Colonic mucosa (tissue), 4 donors: Measurements from ENCODE around the gene LZTS2. TPM values are rescaled to one million over a fixed set of nuclear protein-coding genes. Genes with fewer than 3 reads are reported as not detected.

Experiments used
- DNase-seq: peaks from one replicate; pipeline ENCODE4 v3.0.0-alpha.2; 2020
- H3K27ac ChIP-seq: fragments of 200-600 bp; one replicate; pipeline ENCODE4 v1.8.0; 2021
- H3K27me3 ChIP-seq: fragments of 200-600 bp; one replicate; pipeline ENCODE4 v1.8.0; 2021
- H3K36me3 ChIP-seq: fragments of 200-600 bp; one replicate; pipeline ENCODE4 v1.8.0; 2021
- H3K4me1 ChIP-seq: fragments of 200-600 bp; one replicate; pipeline ENCODE4 v1.8.0; 2021; ENCODE audit warnings: mild to moderate bottlenecking
- H3K4me3 ChIP-seq: fragments of 200-600 bp; one replicate; pipeline ENCODE4 v1.8.0; 2021
- H3K9ac ChIP-seq, 2 donors: one replicate each; pipeline ENCODE4 v1.7.0; 2013; ENCODE audit warnings: control low read depth in 2 of 2, low read depth in 2 of 2, low read length in 2 of 2
- H3K9me3 ChIP-seq: fragments of 200-600 bp; one replicate; pipeline ENCODE4 v1.8.0; 2021
- intact Hi-C: fragments of 100-400 bp; cut with DNase I; formaldehyde crosslinking; loops from one replicate; pipeline ENCODE4 v1.14.1; 2022
- total RNA-seq, 2 donors: library from RNA; stranded (reverse); fragmentation: NEBNext Ultra II Directional in 1 of 2; extraction: Animal tissue kit (Norgen Biotek cat#: 25700) in 1 of 2; gene quantifications; one replicate each; pipeline ENCODE4 v1.2.1, GENCODE V29; 2021
- TF ChIP-seq, protein P1 (sequence below): fragments of 200-600 bp; IDR thresholded peaks from one replicate; pipeline ENCODE4 v1.8.0; 2022; ENCODE audit warnings: antibody characterized with exemption, mild to moderate bottlenecking
- donor health status: healthy.
- donor health status: DM: no; HTN: no; CAD: no.
- donor health status: DM: no; HTN: no; CAD: no.

Gene LZTS2
- total RNA-seq, 2 donors from 2014 or later: 30.8 to 36.5 TPM

DNA sequence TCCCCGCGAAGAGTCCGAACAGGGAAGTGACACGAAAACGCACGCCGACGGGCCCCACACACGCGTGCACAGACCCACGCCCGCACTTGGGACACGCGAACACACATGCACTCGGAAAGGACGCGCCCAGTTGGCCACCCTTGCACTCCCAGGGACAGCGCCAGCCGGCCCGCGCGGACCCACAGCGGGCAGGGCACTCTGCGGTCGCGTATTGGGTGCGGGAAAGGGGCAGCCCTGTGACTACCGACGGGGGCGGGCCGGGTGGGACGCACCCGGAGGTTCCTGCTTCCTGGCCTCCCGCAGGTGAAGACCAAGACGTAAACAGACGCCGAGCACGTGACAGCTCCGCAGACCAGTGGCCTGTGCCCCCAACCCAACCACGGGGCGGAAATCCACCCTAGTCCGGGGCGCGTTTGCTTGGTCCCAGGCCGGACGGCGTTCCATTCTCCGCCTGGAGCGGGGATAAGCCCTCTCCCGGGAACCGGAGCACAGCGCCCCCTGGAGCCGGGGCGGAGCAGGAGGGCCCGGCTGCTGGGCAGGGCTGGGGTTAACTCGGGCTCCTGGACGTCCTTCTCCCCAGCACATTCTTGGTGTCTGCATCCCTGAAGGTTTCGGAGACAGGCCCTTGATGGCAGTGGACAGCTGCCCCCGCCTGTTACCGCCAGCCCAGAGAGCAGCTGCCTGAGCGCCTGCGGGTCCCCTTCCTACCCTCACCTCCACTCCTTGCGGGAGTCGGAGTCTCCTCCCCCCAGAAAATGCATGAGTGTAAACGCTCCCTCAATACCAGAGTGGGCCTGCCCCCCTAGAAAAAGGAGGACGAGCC lies 2.0 kb upstream of the LZTS2 start:
- peak; percentile 90 for DNase-seq
- Histone ChIP-seq H3K9ac (peak overlapping the region; percentile 96 to 97), H3K27ac (peak overlapping the region; percentile 95), H3K9me3 (no peaks in the 10 kb centered on the region), H3K4me3 (peak overlapping the region; percentile 89), H3K27me3 (no peaks in the 10 kb centered on the region), H3K4me1 (peaks cover 21% of the 10 kb centered on the region), H3K36me3 (peaks cover 4% of the 10 kb centered on the region)
- intact Hi-C loops: no loop called here
- TF ChIP-seq, protein P1, sequence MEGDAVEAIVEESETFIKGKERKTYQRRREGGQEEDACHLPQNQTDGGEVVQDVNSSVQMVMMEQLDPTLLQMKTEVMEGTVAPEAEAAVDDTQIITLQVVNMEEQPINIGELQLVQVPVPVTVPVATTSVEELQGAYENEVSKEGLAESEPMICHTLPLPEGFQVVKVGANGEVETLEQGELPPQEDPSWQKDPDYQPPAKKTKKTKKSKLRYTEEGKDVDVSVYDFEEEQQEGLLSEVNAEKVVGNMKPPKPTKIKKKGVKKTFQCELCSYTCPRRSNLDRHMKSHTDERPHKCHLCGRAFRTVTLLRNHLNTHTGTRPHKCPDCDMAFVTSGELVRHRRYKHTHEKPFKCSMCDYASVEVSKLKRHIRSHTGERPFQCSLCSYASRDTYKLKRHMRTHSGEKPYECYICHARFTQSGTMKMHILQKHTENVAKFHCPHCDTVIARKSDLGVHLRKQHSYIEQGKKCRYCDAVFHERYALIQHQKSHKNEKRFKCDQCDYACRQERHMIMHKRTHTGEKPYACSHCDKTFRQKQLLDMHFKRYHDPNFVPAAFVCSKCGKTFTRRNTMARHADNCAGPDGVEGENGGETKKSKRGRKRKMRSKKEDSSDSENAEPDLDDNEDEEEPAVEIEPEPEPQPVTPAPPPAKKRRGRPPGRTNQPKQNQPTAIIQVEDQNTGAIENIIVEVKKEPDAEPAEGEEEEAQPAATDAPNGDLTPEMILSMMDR: peak; percentile 97

DNA sequence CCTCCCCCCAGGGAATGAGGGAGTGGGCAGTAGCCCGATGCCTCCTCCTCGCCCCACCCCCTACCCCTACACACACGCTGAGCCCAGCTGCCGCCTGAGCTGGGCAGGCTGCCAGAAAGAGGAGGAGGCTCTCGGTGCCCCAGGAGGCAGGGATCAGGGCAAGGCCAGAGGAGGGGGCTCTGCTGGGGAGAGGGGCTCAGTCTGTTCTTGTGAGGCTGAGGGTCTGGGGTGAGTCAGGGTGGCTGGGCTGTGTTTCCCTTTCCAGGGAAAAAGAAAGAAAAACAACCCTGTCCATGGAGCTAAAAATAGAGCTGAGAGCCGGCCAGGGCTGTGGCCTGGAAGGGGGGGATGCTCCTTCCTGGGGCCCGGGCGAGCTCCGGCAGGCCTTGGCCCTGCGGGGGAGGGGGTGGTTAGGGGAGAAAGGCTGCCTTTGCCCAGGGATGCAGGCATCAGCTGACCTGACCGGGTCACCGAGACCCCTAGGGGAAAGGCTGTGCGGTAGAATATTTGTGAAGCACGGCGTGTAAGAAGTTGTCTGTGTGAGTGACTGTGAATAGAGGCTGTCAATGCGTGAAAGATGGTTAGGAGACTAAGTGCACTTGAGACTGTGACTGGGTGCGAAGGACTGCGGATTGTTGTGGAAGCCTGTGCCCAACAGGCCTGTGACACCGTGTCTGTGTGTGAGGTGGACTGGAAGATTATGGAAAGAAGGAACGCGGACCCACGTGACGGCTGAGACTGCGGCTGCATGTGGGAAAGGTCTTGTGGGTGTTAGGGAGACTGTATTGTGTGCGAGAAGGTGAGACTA lies 1.2 kb upstream of the LZTS2 start:
- DNase-seq: peak; percentile 93
- Histone ChIP-seq H3K27ac (peak overlapping the region; percentile 95), H3K9ac (peak overlapping the region; percentile 96 to 97), H3K27me3 (no peaks in the 10 kb centered on the region), H3K36me3 (peaks cover under 1% of the 10 kb centered on the region), H3K4me3 (peak overlapping the region; percentile 89), H3K4me1 (peaks cover 21% of the 10 kb centered on the region), H3K9me3 (no peaks in the 10 kb centered on the region)
- intact Hi-C loops: no loop called here
- TF ChIP-seq, protein P1: no peak

DNA sequence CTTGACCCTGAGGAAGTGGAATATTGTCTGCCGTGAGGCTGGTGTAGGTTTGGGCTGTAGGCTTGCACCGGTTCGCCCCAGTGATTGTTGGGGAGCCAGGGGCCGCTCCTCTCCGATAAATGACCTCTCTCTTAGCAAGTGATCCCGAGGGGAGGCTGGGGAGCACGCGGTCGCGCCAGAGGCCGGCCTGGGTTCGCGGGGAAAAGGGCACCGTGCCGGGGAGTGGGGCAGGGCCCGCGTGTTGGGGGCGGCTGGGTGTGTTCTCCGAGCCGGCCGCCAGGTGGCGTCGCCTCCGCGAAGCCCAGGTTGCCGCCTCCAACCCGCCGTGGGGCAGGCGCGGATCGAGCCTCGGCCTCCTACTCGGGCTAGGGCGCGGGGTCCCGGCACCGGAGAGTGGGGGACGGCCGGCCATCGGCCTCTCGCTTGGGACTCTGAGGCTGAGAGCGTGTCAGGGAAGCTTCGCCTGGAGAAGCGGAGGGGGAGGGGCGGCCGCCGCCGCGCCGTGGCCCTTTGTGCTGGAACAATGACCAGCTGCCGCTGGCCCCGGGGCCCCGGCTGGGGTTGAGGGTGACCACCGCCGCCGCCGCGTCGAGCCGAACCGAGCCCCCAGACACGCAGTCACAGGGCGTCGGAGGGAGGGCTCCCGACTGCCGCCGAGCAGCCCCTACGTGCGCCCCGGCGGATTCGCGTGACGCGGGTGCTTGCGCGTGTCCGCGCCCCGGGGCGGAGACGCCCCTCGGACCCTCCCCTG lies 442 bp upstream of the LZTS2 start:
- intact Hi-C loops: no loop called here
- TF ChIP-seq, protein P1: peak; percentile 93

GRCh38 chr10:101000127-101000914 lies 713 bp downstream of the LZTS2 start:
- H3K4me3 ChIP-seq: peak overlapping the region; percentile 89
- no peak for DNase-seq
- H3K27ac ChIP-seq: peak overlapping the region; percentile 74
- TF ChIP-seq, protein P1: no peak
- H3K27me3 ChIP-seq: no peaks in the 10 kb centered on the region
- intact Hi-C loops: no loop called here
- H3K9me3 ChIP-seq: no peaks in the 10 kb centered on the region
- H3K36me3 ChIP-seq: no peaks in the 10 kb centered on the region
- peak overlapping the region; percentile 81 to 97 for H3K9ac ChIP-seq
- peaks cover 21% of the 10 kb centered on the region for H3K4me1 ChIP-seq

More for the DNA sequence above, 442 bp upstream of the LZTS2 start:
- Histone ChIP-seq H3K36me3 (no peaks in the 10 kb centered on the region), H3K27me3 (no peaks in the 10 kb centered on the region), H3K4me3 (peak overlapping the region; percentile 89), H3K27ac (peak overlapping the region; percentile 95), H3K4me1 (peaks cover 21% of the 10 kb centered on the region), H3K9ac (peak overlapping the region; percentile 96 to 97), H3K9me3 (no peaks in the 10 kb centered on the region)
- DNase-seq: peak; percentile 81
